DND-41 (cell line): ENCODE data around the gene ANAPC5.
A peak's percentile ranks its signal among the peaks of the same experiment; 100 is the strongest.

Source experiments
- ATAC-seq: fragments of 200-7000 bp; cut with Tn5 transposase; 3 replicates; pipeline ENCODE4 v1.9.1; 2021; ENCODE audit warnings: low read depth; ENCODE audit not compliant: insufficient read depth
- DNase-seq: peaks from one replicate; pipeline ENCODE4 v3.0.0-alpha.2; 2020
- H2AFZ ChIP-seq: 2 replicates; pipeline ENCODE4 v1.6.0; 2012; ENCODE audit warnings: low read depth, low read length
- H3K27ac ChIP-seq: 2 replicates; pipeline ENCODE4 v1.5.1; 2012; ENCODE audit warnings: low read length, inconsistent platforms
- H3K27me3 ChIP-seq: fragments of 200-600 bp; sonication (generic); 2 replicates; pipeline ENCODE4 v1.6.0; 2012; ENCODE audit warnings: low read length, mild to moderate bottlenecking, inconsistent platforms; ENCODE audit not compliant: insufficient read depth, poor library complexity
- H3K36me3 ChIP-seq: 2 replicates; pipeline ENCODE4 v1.5.1; 2012; ENCODE audit warnings: low read length, inconsistent platforms; ENCODE audit not compliant: insufficient read depth
- H3K4me1 ChIP-seq: 2 replicates; pipeline ENCODE4 v1.5.1; 2012; ENCODE audit warnings: mild to moderate bottlenecking, low read length; ENCODE audit not compliant: insufficient read depth
- H3K4me2 ChIP-seq: 2 replicates; pipeline ENCODE4 v1.6.0; 2012; ENCODE audit warnings: mild to moderate bottlenecking, moderate library complexity, low read length, inconsistent platforms; ENCODE audit not compliant: insufficient read depth
- H3K4me3 ChIP-seq, 2 experiments: fragments of 200-600 bp in 1 of 2; shearing (Covaris generic) in 1 of 2; 2 replicates each; pipeline ENCODE4 v1.5.1; 2012 to 2016; ENCODE audit warnings: inconsistent platforms in 2 of 2, low read length in 2 of 2, mild to moderate bottlenecking in 2 of 2, low read depth in 1 of 2, moderate library complexity in 1 of 2
- H3K79me2 ChIP-seq: 2 replicates; pipeline ENCODE4 v1.6.0; 2012; ENCODE audit warnings: low read length, inconsistent platforms; ENCODE audit not compliant: insufficient read depth
- H3K9ac ChIP-seq: 2 replicates; pipeline ENCODE4 v1.6.0; 2012; ENCODE audit warnings: low read depth, mild to moderate bottlenecking, inconsistent platforms, low read length, moderate library complexity
- H3K9me3 ChIP-seq: 2 replicates; pipeline ENCODE4 v1.5.1; 2012; ENCODE audit warnings: low read length, moderate library complexity, mild to moderate bottlenecking, inconsistent platforms; ENCODE audit not compliant: insufficient read depth, severe bottlenecking
- H4K20me1 ChIP-seq: 2 replicates; pipeline ENCODE4 v1.6.0; 2012; ENCODE audit warnings: low read length; ENCODE audit not compliant: insufficient read depth
- EZH2 ChIP-seq: IDR thresholded peaks from 3 replicates; pipeline ENCODE4 v1.6.1; 2012; ENCODE audit warnings: borderline replicate concordance, low read depth, mild to moderate bottlenecking, moderate library complexity, low read length, inconsistent platforms; ENCODE audit not compliant: severe bottlenecking
- TF ChIP-seq, protein P1 (sequence below): IDR thresholded peaks from 2 replicates; pipeline ENCODE4 v1.5.1; 2012; ENCODE audit warnings: borderline replicate concordance, low read length, moderate library complexity, mild to moderate bottlenecking; ENCODE audit not compliant: poor library complexity, severe bottlenecking; ENCODE audit errors: extremely low read depth

ANAPC5 gene

GRCh38 chr12:121351820-121352681 lies at the start of gene ANAPC5:
ANAPC5 (minus strand) TSS chr12:121352411; CDS start chr12:121352340, 71 bp downstream.
- peak within 1 kb of the TSS; percentile 77 for H3K9ac ChIP-seq
- peaks cover 51% of the 10 kb centered on the region for H3K79me2 ChIP-seq
- H3K9me3 ChIP-seq, result no peaks in the 10 kb centered on the region
- peaks cover 20% of the 10 kb centered on the region for H3K36me3 ChIP-seq
- H3K4me3 ChIP-seq, result peak within 1 kb of the TSS; percentile 91 to 92
- TF ChIP-seq, protein P1, sequence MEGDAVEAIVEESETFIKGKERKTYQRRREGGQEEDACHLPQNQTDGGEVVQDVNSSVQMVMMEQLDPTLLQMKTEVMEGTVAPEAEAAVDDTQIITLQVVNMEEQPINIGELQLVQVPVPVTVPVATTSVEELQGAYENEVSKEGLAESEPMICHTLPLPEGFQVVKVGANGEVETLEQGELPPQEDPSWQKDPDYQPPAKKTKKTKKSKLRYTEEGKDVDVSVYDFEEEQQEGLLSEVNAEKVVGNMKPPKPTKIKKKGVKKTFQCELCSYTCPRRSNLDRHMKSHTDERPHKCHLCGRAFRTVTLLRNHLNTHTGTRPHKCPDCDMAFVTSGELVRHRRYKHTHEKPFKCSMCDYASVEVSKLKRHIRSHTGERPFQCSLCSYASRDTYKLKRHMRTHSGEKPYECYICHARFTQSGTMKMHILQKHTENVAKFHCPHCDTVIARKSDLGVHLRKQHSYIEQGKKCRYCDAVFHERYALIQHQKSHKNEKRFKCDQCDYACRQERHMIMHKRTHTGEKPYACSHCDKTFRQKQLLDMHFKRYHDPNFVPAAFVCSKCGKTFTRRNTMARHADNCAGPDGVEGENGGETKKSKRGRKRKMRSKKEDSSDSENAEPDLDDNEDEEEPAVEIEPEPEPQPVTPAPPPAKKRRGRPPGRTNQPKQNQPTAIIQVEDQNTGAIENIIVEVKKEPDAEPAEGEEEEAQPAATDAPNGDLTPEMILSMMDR, result no peak
- no peak for TF ChIP-seq EZH2
- ATAC-seq (peak; percentile 98), DNase-seq (peak; percentile 98)
- H3K27me3 ChIP-seq, result no peaks in the 10 kb centered on the region
- H4K20me1 ChIP-seq, result peaks cover 10% of the 10 kb centered on the region; the same call in 1 of the 2 replicates
- H2AFZ ChIP-seq, result peak within 1 kb of the TSS; percentile 90
- peaks cover 34% of the 10 kb centered on the region for H3K4me1 ChIP-seq
- H3K4me2 ChIP-seq, result peak within 1 kb of the TSS; percentile 73
- H3K27ac ChIP-seq, result peak within 1 kb of the TSS; percentile 88

DNA sequence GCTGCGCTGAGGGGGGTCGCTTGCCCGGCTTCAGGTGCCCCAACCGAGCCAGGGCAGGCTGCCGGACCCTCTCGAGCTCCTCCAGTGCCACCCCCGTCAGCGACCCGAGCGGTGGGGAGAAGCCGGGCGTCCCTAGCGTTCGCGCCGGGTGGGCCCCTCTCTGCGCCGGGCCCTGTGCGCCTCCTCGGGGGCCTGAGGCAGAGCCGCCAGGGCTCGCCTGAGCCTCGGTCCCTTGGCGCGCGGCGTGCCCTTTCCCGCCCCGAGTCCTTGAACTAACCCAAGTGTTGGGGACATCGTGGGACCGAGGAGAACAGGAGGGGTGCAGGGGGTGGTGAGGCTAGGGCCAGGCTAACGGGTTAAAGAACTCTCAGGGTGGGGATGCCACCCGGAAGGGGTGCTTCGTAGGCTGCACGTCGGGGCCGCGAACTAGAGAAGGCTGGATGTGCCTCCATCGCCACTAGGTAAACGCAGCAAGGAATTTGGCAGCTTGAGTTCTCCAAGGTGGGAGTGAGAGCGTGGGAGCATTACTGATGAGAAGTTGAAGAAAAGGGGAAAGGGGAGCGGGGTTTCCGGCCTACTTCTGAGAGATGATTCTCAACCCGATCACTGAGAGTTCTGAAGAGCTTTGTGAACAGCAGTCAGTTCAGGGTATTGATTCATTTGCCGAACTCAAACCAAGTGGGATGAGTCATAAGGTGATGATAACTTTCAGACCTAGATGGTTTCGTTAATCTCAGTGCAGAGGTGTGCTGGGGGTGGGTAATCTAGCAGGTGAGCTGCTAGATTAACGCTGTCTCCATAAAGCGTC lies 48.3 kb upstream of the ANAPC5 start:
- peaks cover 67% of the 10 kb centered on the region for H3K79me2 ChIP-seq

GRCh38 chr12:121399391-121400331 lies 47.5 kb upstream of the ANAPC5 start, which contains the start of gene RNF34:
RNF34 (plus strand) TSS chr12:121400118; CDS start chr12:121400213, 95 bp downstream.
- Histone ChIP-seq H2AFZ (peak within 1 kb of the TSS; percentile 97), H3K27ac (peak within 1 kb of the TSS; percentile 92), H3K27me3 (no peaks in the 10 kb centered on the region), H3K9ac (peak within 1 kb of the TSS; percentile 89), H3K9me3 (no peaks in the 10 kb centered on the region), H4K20me1 (peaks cover 9% of the 10 kb centered on the region; the same call in 1 of the 2 replicates), H3K79me2 (peaks cover 58% of the 10 kb centered on the region), H3K4me3 (peak within 1 kb of the TSS; percentile 96), H3K4me1 (peaks cover 32% of the 10 kb centered on the region), H3K4me2 (peak within 1 kb of the TSS; percentile 67), H3K36me3 (peaks cover 17% of the 10 kb centered on the region)
- TF ChIP-seq EZH2, result no peak
- TF ChIP-seq, protein P1, result no peak
- peak; percentile 99 for DNase-seq
- peak; percentile 94 for ATAC-seq

More for the DNA sequence above, 48.3 kb upstream of the ANAPC5 start:
- H4K20me1 ChIP-seq, result peaks cover 13% of the 10 kb centered on the region; the same call in 1 of the 2 replicates
- H3K4me3 ChIP-seq, result peak overlapping the region; percentile 96
- H3K4me1 ChIP-seq, result peaks cover 32% of the 10 kb centered on the region
- H3K36me3 ChIP-seq, result peaks cover 24% of the 10 kb centered on the region
- TF ChIP-seq, protein P1, result no peak
- no peak for TF ChIP-seq EZH2
- H2AFZ ChIP-seq, result peak overlapping the region; percentile 91
- peak overlapping the region; percentile 90 for H3K27ac ChIP-seq
- H3K9ac ChIP-seq, result peak overlapping the region; percentile 89
- no peaks in the 10 kb centered on the region for H3K27me3 ChIP-seq
- H3K9me3 ChIP-seq, result no peaks in the 10 kb centered on the region
- DNase-seq (peak; percentile 50), ATAC-seq (peak; percentile 54)
- H3K4me2 ChIP-seq, result peak overlapping the region; percentile 67
